Measurements from ENCODE around the gene IL6. TPM values are rescaled to one million over a fixed set of nuclear protein-coding genes. Genes with fewer than 3 reads are reported as not detected.

The IL6 gene
- total and polyA plus RNA-seq, 8 donors = 0.22 to 3.1 (median 0.54) TPM

DNA sequence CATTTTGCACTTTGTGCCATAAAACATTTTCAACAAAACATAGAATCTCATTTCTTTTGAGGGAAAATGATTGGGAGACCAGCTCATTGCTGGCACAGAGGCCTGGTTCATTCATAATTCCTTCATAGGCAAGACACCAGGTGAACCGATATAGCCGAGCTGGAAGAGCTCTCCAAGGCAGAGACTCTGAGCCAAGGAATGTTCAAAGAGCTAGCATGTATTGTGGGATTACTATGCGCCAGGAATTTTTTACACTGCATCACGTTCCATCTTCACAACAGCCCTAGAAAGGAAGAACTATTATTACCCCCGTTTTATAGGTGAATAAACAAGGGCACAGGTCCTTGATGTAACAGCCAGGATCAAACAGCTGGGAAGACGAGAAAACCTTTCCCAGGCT, 2.1 kb upstream of the IL6 start:
- no peak for FAIRE-seq

GRCh38 chr7:22725585-22725984, 1.4 kb upstream of the IL6 start:
- Histone ChIP-seq H3K36me3 (no peaks in the 10 kb centered on the region), H3K9me3 (no peaks in the 10 kb centered on the region), H3K4me1 (no peaks in the 10 kb centered on the region), H3K4me3 (no peak overlapping the region), H3K27me3 (no peaks in the 10 kb centered on the region), H3K27ac (no peak overlapping the region)
- peak in 2 of 4 donors; percentile 13 to 26 for ATAC-seq
- intact Hi-C loops (cut with DNase I) = loop anchor here in 1 of 3 donors (5.0 to 10.0 kb wide), 2 partner anchors 168 to 329 kb away; no protein-coding TSS in a partner anchor
- TF ChIP-seq, protein P1, sequence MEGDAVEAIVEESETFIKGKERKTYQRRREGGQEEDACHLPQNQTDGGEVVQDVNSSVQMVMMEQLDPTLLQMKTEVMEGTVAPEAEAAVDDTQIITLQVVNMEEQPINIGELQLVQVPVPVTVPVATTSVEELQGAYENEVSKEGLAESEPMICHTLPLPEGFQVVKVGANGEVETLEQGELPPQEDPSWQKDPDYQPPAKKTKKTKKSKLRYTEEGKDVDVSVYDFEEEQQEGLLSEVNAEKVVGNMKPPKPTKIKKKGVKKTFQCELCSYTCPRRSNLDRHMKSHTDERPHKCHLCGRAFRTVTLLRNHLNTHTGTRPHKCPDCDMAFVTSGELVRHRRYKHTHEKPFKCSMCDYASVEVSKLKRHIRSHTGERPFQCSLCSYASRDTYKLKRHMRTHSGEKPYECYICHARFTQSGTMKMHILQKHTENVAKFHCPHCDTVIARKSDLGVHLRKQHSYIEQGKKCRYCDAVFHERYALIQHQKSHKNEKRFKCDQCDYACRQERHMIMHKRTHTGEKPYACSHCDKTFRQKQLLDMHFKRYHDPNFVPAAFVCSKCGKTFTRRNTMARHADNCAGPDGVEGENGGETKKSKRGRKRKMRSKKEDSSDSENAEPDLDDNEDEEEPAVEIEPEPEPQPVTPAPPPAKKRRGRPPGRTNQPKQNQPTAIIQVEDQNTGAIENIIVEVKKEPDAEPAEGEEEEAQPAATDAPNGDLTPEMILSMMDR (IDR thresholded peaks at IDR 0.05) = no peak
- DNase-seq = no peak
- 43 to 59% methylated on average over 9 of the region's 9 CpGs for WGBS, 2 donors
- FAIRE-seq = no peak

More for the DNA sequence above, 2.1 kb upstream of the IL6 start:
- 64 to 67% methylated on average over 6 of the region's 6 CpGs for WGBS, 2 donors
- H3K27me3 ChIP-seq = no peaks in the 10 kb centered on the region
- no peaks in the 10 kb centered on the region for H3K36me3 ChIP-seq
- no peak overlapping the region for H3K4me3 ChIP-seq
- no peak overlapping the region for H3K27ac ChIP-seq
- TF ChIP-seq, protein P1 (IDR thresholded peaks at IDR 0.05) = no peak
- intact Hi-C loops (cut with DNase I) = loop anchor here in 1 of 3 donors (5.0 to 10.0 kb wide), 2 partner anchors 168 to 330 kb away; no protein-coding TSS in a partner anchor
- ATAC-seq (no peak), DNase-seq (no peak)
- no peaks in the 10 kb centered on the region for H3K9me3 ChIP-seq
- H3K4me1 ChIP-seq = no peaks in the 10 kb centered on the region

DNA sequence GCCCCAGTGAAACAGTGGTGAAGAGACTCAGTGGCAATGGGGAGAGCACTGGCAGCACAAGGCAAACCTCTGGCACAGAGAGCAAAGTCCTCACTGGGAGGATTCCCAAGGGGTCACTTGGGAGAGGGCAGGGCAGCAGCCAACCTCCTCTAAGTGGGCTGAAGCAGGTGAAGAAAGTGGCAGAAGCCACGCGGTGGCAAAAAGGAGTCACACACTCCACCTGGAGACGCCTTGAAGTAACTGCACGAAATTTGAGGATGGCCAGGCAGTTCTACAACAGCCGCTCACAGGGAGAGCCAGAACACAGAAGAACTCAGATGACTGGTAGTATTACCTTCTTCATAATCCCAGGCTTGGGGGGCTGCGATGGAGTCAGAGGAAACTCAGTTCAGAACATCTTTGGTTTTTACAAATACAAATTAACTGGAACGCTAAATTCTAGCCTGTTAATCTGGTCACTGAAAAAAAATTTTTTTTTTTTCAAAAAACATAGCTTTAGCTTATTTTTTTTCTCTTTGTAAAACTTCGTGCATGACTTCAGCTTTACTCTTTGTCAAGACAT, 574 bp upstream of the IL6 start:
- no peak overlapping the region for H3K27ac ChIP-seq
- peak in 5 of 6 donors; percentile 24 to 53 (median 36) for DNase-seq
- H3K9me3 ChIP-seq = no peaks in the 10 kb centered on the region
- H3K4me3 ChIP-seq = peak overlapping the region in 1 of 4 donors; percentile 1
- H3K27me3 ChIP-seq = no peaks in the 10 kb centered on the region
- TF ChIP-seq, protein P1 (IDR thresholded peaks at IDR 0.05) = peak in 3 of 4 donors; percentile 13 to 39 (median 15)
- peak; percentile 77 to 87 (median 79) for ATAC-seq
- 9 to 16% methylated on average over 8 of the region's 8 CpGs for WGBS, 2 donors
- no peaks in the 10 kb centered on the region for H3K36me3 ChIP-seq
- FAIRE-seq = no peak
- intact Hi-C loops (cut with DNase I) = loop anchor here in 1 of 3 donors (5.0 to 10.0 kb wide), 2 partner anchors 169 to 328 kb away; no protein-coding TSS in a partner anchor
- H3K4me1 ChIP-seq = no peaks in the 10 kb centered on the region

GRCh38 chr7:22727714-22728035, 675 bp downstream of the IL6 start:
- Histone ChIP-seq H3K27me3 (no peaks in the 10 kb centered on the region), H3K4me1 (no peaks in the 10 kb centered on the region), H3K36me3 (no peaks in the 10 kb centered on the region), H3K4me3 (peak overlapping the region in 1 of 4 donors; percentile 26), H3K27ac (peak overlapping the region in 1 of 4 donors; percentile 37), H3K9me3 (no peaks in the 10 kb centered on the region)
- WGBS, 2 donors = 52 to 73% methylated on average over 3 of the region's 3 CpGs
- FAIRE-seq = no peak
- intact Hi-C loops (cut with DNase I) = loop anchor here in 1 of 3 donors (5.0 to 10.0 kb wide), 2 partner anchors 170 to 327 kb away; no protein-coding TSS in a partner anchor
- TF ChIP-seq, protein P1 (IDR thresholded peaks at IDR 0.05) = no peak
- DNase-seq = no peak
- ATAC-seq = no peak

DNA sequence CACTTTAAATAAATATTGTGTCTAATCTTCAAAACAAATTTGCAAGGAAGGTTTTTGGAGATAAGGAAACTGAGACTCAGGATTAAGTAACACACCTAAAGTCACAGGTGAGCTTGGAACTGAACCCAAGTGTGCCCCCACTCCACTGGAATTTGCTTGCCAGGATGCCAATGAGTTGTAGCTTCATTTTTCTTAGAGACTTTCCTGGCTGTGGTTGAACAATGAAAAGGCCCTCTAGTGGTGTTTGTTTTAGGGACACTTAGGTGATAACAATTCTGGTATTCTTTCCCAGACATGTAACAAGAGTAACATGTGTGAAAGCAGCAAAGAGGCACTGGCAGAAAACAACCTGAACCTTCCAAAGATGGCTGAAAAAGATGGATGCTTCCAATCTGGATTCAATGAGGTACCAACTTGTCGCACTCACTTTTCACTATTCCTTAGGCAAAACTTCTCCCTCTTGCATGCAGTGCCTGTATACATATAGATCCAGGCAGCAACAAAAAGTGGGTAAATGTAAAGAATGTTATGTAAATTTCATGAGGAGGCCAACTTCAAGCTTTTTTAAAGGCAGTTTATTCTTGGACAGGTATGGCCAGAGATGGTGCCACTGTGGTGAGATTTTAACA, 1.5 kb downstream of the IL6 start:
- Histone ChIP-seq H3K9me3 (no peaks in the 10 kb centered on the region), H3K4me1 (no peaks in the 10 kb centered on the region), H3K27ac (no peak overlapping the region), H3K4me3 (no peak overlapping the region), H3K36me3 (no peaks in the 10 kb centered on the region), H3K27me3 (no peaks in the 10 kb centered on the region)
- intact Hi-C loops (cut with DNase I) = loop anchor here in 1 of 3 donors (5.0 to 10.0 kb wide), 2 partner anchors 171 to 326 kb away; no protein-coding TSS in a partner anchor
- peak in 1 of 4 donors; percentile 39 for ATAC-seq
- DNase-seq = no peak
- TF ChIP-seq, protein P1 (IDR thresholded peaks at IDR 0.05) = peak in 2 of 4 donors; percentile 16 to 17
- 96 to 100% methylated on average over 1 of the region's 1 CpG for WGBS, 2 donors
- FAIRE-seq = no peak
